ENCODE measurements around the gene USP9X.
A peak's percentile ranks its signal among the peaks of the same experiment; 100 is the strongest.
"Not testable (repeated sequence)": the region's sequence is repeated elsewhere in the genome, so short reads cannot be mapped to it uniquely, and the experiment has no call there.

USP9X gene

DNA sequence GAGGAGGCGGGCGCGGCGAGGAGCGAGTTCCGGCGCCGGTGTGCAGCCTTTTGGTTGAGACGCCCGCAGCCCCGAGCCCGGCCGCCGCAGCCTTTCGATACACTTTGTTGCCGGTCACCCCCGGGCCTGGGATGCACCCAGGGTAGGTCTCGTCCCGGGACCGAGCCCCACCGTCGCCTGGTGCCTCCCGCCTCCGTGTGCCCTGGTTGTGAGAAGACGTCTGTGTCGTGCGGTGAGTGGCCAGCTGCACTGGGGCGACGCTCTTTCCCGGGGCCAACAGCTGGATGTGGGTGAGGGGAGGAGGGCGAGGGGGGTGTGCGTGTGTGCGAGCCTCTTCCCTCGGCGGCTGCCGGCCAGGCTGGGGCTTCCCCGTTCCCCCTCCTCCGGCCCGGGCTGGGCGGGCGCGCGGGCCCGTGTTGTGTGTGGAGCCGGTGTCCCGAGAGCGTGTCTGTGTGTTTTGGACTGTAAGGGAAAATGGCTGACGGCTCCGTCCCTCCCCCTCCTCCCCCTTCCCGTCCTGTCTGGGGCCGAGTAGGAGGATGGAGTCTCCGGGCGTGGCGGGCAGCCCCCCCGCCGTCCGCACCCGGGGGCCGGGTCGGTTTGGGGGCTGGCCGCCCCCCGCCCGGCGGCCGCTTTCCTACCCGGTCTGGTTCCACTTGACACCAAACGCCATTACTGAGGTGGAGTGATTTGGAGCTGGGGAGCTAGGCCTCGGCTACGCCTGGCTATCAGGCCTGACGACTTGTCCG is 807 bp downstream of the USP9X start:
- peak; percentile 43 for DNase-seq

DNA sequence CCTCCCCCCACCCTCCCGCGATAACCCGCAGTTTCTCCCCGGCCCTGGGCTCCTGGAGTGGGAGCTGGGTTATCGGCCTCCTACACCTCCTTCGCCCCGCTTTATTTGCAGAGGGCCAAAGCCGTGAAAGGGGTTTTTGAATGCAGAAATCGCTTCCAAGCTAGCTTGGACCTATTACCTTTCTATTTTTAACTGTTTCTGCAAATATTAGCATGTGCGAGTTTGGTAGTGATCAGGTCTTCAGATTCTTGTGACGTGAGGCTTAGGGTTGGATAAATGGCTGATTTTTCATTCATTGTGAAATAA is 1.3 kb downstream of the USP9X start:
- DNase-seq: peak; percentile 43

DNA sequence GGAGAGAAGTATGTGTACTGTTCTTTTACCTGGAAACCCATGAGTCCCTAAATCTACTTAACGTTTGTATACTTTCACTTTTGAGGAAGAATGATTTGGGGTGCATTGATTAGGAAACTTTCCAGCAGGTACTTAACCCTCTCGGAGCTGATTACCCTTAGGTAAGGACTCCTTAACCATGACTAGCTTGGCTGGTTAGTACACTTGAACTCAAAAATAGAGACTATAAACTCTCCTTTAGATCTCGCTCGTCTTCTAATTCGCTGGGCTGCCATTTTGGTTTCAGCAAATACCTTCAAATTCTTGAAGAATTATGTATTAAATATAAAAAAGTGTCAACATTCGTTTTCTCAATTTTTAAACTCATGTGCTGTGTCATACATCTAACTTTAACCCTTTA is 2.0 kb downstream of the USP9X start:
- peak; percentile 13 for DNase-seq

DNA sequence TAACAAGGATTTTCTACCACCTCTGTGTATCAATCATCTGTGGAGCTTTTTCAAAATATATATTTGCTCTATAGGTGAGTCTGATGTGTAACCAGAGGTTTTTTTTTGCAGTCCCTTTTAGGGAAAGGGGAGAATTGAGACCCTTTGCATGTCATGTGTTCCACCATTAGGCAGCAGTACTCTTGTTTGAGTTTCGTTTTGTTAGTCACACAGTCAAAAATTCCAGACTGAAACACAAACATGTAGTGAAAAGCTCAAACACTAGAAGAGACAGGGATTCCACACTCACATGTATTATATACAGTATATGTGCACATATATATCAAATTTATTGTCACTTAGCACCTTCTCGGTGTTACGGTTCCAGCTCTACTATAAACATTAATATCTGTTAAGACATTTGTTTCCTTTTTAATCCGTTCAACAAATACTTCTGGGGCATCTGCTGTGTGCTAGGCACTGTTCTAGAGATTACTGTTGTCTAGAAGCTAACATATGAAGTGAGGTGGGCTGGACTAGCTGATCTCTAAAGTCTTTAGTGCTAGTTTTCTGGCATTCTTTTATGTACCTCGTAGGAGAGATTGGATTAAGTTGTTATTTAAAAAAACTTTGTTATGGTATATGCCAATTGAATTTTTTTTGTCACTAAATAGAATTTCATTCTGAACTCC is 5.5 kb downstream of the USP9X start:
- no peak for DNase-seq

DNA sequence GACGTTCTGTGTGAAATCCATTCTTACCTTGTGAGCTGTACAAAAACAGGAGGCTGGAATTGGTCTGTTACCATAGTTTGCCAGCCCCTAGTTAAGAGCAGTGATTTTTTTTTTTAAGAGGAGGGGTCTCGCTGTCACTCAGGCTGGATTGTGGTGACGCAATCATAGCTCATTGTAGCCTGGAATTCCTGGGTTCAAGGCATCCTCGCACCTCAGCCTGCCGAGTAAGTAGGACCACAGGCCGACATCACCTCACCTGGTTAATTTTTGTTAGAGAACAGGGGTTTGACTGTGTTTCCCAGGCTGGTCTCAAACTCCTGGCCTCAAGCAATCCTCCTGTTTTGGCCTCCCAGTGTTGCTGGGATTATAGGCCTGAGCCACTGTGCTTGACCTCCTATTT is 7.5 kb downstream of the USP9X start:
- no peak for DNase-seq

DNA sequence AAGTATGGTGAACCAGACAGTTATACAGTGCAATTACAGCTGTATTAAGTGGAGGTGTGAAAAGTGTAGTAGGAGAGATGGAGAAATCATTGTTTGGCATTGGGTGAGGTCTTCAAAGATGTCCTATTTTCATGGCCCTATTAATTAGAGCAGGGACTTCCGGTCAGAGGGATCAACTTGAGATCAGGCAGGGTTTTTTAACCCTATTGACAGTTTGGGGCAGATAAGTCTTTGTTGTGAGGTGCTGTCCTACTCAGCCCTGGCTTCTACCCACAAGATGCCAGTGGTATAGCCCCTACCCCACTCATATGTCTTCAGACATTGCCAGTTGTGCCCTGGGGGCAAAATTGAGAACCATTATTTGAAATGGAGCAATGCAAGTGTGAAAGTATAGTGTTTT is 9.9 kb downstream of the USP9X start:
- DNase-seq: no peak

DNA sequence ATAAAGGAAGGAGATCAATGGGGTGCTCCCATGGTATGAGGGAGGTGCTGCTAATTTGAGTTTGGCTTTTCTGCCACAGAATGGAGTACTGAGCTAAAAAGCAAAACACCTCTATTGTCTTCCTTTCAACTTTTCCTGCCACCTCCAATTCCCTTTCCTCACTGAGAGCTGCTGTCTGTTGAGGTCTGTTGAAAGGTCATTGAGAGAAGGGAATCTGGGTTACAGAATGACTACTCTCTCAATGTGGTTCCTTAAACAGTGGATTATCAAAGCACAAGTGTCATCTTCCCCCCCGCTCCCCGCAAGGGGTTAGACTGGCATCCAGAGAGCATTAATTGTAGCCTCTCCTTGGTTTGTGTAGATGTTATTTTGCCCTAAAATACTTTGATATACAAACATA is 10.7 kb downstream of the USP9X start:
- no peak for DNase-seq

DNA sequence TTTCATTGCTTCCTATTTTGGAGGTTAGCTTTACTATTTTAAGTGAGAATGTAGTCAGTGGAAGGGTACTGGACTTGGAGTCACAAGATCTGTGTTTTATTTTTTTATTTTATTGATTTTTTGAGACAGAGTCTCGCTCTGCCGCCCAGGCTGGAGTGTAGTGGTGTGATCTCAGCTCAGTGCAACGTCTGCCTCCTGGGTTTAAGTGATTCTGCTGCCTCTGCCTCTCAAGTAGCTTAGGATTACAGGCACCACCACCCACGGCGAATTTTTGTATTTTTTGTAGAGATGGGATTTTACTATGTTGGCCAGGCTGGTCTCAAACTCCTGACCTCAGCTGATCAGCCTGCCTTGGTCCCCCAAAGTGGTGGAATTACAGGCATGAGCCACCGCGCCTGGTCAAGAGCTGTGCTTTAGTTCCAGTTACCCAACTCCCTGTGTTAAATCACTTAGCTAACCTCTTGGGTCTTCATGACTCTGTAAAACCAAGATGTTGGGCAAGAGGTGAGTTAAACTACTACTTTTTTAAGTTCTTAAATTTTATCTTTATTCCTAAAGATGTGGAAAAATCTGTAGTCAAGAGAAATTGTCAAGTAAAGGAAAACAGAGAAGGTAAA is 11.2 kb downstream of the USP9X start:
- no peak for DNase-seq

DNA sequence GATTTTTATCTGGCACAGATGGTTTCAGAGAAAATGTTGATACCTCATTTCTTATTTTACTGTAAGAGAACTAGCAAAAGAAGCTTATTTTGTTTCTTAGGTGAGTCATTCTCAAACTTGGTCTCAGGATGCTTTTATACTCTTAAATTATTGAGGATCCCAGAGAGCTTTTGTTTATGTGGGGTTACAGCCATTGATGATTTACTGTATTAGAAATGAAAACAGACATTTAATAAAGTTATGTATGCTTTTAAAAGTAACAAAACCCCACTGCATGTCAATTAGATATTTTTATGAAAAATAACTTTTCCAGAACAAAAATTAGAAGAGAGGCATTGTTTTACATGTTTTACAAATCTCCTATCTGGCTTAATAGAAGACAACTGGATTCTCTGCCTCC is 12.1 kb downstream of the USP9X start:
- no peak for DNase-seq

DNA sequence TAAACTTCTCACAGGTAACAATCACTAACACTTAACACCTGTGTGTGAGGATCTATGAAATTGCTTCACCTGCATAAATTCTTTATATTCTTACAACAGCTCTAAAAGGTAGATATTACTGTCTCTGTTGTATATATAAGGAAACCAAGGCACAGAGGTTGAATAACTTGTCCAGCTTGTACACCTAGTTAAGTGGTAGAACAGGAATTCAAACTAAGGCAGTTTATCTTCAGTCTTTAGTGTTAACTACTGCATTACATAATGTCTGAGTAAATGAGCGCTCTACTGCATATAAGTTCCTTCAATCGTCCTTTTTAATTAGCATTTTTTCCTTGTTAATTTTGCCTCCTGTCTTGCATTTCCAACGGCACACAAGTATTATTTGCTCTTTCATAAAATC is 15.0 kb downstream of the USP9X start:
- no peak for DNase-seq

DNA sequence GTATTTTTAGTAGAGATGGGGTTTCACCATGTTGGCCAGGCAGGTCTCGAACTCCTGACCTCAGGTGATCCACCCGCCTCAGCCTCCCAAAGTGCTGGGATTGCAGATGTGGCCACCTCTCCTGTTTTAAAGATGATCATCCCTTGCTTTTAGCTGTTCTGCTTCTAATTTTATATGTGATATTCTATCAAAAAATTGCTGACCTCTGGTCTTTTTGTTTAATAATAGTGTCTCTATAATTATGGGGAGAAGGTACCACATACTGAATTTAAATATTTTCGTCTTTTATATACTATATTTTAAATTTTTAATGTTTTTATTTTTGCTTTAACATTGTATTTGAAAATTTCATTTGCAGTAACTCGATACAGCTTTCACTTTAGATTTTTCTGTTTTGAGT is 15.6 kb downstream of the USP9X start:
- DNase-seq: no peak

DNA sequence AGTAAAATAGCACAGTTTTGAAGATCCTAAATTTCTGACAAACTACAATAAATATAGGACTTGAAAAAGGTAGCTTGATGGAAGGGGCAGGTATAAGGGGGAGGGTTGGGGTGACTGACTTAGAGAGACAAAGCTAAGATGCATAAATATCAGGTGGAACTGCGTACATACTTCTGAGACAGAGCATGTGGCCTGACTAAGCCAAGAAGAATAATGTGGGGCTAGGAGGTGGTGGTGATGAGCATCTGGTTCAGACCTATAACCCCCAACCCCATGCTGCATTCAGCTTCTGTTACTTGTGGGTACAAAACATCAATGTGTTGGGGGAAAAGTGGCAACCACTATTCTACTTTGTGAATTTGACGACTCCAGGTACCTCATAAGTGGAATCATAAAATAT is 19.8 kb downstream of the USP9X start:
- DNase-seq: no peak

DNA sequence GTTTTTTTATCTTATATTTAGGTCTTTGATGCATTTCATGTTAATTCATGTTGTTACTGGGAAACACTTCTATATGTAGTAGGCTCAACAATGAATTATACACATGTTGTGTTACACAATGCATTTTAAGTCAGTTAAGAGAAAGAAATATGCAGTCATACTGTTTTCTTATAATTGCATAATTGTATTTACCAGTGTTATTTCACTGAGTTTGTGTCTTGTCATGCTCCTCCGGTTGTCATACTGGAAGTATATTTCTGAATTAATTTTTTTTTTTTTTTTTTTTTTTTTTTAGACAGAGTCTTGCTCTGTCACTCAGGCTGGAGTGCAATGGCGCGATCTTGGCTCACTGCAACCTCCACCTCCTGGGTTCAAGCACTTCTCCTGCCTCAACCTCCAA is 21.0 kb downstream of the USP9X start:
- DNase-seq: not testable (repeated sequence)

DNA sequence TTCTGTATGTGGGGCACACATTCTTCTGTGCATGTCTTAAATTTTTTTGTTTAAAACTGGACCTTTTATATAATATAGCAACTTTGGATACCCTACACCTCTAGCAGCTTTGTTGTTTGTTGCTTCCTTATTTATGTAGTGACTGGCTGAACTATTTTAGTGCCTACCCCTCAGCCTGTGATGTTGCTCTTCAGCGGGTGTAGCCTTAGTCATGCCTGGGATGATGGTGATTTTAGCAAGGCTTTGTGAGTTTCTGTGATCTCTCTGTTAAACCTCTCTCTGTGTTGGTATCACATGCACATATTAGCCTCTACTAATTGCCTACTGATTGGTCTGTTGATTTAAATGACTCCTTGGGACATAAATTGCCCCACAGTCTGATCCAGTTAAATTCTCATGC is 22.8 kb downstream of the USP9X start:
- no peak for DNase-seq

DNA sequence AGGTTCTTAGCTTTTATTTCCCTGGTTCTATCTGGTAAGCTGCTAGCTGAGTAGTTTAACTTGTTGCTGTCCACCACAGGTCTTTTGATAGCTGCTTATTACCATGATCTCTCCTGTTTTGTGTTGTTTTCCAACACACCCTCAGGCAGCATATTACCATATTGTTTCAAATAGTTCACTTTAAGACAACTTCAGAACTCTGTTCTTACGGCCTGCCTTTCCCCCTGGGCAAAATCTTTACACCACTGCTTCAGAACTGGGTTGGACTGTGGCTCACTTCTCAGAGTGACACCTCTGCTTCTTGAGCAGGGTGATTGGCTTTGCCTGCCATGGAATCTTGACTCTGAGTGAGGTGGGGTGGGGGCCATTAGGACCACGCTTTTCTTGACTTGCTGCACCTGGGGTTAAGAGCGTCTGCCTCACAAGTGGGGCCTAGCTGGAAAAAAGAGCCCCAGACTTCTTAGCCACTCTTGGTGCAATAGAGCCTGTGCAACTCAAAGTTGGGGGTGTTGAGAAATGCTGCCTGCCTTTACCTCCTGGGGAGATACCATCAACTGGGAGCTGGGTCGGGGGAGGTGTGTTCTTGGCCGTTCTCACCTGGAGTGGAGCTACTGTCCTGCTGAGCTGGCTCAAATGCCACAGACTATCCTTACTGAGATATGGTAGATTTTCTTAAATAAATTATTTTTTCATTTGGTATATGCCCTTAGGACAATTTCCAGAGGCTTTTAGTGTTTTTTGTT is 23.4 kb downstream of the USP9X start:
- no peak for DNase-seq

DNA sequence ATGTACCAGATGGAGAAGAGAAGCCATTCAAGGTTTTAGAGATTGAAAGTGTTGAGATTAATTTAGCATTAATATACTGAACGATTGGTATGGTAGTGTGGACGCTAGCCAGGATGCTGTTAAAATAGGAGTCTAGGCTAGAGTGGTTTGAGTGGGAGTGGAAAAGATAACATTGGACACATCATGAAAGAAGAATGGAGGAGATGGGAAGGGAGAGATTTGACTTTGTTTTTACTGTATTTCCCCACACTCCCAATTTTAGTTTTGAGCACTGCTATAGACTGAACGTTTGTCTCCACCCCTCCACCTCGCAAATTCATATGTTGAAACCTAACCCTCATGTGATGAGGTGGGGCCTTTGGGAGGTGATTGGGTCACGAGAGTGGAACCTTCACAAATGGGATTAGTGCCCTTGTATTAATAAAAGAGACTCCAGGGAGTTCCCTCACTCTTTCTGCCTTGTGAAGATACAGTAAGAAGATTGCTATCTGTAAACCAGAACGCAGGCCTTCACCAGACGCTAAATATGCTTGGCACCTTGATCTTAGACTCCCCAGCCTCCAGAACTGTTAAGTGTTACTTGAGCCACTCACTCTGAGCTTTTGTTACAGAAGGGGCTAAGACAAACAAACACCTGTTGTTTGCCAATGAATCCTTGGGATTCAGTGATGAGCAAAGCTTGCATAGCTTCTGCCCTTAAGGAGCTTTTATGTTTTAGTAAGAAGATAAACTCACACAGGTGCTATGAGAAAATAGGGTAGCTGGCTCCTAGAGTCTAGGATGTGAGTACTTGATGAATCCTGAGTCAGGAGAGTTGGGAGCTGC is 25.8 kb downstream of the USP9X start:
- DNase-seq: no peak

DNA sequence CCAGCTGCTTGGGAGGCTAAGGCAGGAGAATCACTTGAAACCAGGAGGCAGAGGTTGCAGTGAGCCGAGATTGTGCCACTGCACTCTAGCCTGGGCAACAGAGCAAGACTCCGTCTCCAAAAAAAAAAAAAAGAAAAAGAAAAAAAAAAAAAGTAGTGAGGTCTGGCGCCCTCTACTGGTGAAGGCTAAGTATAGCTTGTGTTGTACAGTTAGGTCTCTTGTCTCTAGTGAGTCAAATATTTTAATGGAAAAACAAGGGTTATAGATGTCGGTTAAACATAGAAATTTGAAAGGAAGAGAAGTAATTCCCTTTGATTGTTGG is 29.8 kb downstream of the USP9X start:
- peak; percentile 40 for DNase-seq

DNA sequence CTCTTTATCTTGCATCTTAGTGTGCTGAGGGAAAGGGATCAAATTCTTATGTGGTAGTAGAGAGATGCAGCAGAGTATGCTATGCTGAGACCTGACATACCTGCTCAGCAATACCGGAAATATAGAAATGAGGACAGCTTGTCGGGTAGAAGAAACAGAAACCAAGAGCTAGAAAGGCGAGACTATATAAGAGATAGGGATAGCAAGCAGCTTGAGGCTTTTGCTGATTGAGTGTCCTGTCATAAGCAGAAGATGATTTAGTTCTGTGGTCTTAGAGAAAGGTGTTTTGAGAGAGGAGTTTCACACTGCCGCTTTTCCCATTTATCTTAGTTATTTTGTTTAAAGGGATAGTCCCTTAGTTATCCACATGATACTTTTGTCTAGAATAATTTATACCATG is 31.7 kb downstream of the USP9X start:
- DNase-seq: no peak

DNA sequence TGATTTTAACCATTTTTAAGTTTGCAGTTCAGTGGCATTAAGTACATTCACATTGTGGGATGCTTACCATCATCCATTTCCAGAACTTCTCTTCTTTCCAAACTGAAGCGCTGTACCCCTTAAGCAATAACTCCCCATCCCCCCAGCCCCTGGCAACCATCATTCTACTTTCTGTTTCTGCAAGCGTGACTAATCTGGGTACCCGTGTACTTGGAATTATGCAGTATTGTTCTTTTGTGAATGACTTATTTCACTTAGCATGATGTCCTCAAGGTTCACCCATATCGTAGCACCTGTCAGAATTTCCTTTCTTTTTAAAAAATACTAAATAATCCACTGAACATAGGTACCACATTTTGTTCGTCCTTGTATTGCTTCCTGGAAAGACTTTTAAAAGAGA is 32.9 kb downstream of the USP9X start:
- DNase-seq: no peak

DNA sequence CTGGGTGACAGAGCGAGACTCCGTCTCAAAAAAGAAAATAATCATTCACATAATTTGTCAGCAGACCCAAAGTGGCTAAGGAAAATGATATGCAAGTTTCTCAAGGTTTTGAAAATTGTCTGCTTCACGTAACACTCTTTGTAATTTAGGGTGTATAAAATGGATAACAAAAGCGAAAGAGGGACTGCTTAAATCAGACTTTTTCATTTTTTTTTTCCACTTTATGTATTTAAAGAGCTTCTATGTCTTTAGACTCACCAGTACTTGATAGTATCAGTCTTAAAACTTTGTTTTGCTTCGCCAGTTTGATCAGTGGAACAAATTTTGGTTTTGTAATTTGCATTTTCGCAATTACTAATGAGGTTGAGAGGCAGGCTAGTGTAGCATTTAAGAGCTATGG is 34.6 kb downstream of the USP9X start:
- no peak for DNase-seq

DNA sequence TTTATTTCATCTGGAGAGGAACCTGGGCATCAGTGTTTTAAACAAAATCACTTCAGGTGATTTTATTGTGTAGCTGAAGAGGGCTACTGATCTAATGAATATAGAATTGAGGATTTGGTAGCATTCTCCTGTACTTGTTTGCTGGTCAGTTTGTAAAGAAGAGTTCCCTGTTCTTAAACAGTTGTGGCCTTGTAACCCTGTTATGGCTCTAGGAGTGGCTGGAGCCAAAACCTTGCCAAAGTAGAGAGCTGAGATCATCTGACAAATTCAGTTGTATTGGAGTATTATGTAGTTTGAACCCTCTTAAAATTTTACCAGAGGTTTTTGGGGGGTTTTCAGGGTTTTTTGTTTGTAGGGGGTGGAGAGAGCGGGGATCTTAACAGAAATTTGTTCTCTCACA is 36.5 kb downstream of the USP9X start:
- DNase-seq: no peak

DNA sequence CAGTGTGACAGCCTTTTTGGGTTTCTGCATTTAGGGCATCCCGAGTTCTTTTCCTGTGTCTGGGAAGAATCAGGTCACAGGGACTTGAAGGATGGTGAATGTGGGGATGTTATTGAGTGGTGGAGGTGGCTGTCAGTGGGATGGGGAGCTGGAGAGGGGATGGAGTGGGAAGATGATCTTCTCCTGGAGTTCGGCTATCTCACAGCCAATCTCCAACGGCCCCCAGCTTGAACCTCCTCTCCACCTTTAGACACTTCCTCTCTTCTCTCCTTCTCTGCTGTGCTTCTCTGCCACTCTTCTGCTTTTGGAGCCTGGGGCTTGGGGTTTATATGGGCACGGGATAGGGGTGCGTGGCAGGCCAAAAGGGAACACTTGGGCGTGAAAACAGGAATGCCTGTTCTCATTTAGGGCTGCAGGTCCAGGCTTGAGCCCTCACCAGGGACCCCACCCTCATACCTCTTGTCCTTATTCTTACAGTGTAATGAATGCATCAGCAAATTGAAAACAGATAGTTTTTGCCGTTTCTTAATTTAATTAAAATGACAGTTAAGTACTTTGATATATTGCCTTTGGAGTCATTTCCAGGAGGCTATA is 37.5 kb downstream of the USP9X start:
- DNase-seq: no peak
